Measurements from ENCODE around the gene BAZ1A.
"Not testable (repeated sequence)": the region's sequence is repeated elsewhere in the genome, so short reads cannot be mapped to it uniquely, and the experiment has no call there.

The BAZ1A gene

DNA sequence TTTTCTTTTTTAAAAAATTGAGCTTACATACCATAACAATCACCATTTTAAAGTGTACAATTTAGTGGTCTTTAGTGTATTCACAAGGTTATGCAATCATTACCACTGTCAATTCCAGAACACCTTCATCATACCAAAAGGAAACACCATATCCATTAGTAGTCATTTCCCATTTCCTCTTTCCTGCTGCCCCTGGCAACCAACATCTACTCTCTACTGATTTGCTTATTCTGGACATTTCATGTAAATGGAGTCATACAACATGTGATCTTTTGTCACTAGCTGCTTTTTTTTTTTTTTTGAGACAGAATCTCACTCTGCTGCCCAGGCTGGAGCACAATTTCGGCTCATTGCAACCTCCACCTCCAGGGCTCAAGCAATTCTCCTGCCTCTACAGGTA, 93.9 kb downstream of the BAZ1A start:
- no peak for DNase-seq (ENCODE audit: low read depth, low spot score)

DNA sequence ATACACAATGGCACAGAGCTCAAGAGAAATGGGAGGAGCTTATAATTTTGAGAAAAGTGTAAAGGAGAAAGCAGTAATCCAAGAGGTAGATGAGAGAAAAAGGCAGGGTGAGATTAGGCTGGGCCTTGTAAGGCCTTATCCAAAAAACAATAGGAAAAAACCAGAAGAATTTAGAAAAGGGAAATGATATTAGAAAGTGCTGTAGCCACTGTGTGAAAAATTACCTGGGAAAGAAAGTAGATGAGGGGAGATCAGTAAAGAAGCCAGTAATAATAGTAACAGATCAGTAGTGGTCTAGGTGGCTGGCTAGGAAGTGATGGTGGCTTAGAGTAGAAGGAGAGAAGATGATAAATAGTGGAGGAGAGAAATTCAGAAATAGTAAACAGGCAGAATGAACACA, 94.5 kb downstream of the BAZ1A start:
- no peak for DNase-seq (ENCODE audit: low read depth, low spot score)

GRCh38 chr14:34778744-34779143, 96.4 kb downstream of the BAZ1A start:
- no peak for DNase-seq (ENCODE audit: low read depth, low spot score)

DNA sequence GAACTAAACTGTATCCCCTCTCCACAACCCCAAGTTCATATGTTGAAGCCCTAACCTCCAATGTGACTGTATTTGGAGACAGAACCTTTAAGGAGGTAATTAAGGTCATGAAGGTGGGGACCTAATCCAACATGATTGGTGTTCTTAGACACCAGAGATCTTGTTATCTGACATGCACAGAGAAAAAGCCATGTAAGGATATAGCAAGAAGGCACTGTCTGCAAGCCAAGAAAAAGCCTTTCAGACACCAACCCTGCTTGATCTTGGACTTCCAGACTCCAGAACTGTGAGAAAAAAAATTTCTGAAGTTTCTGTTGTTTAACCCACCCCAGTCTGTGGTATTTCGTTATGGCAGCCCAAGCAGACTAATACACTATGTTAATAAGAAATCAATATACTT, 98.5 kb downstream of the BAZ1A start:
- no peak for DNase-seq (ENCODE audit: low read depth, low spot score)

DNA sequence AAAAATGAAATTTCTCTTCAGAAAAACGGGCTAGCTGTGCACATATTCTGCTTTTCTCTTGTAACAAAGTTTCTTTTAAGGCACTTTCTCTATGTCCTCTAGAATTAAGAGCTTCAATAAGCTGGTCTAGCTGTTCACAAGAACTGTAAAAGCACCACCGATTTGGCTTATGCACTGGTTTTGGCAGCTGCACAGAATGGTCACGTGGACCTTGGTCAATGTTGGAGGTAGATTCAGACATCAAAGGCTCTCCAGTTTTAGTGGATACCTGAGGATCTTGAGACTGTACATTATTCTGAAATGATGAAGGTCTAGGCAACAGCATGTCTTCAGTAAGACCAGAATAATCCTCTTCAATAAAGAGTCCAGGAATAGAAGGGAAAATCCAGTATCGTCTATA, 99.2 kb downstream of the BAZ1A start:
- no peak for DNase-seq (ENCODE audit: low read depth, low spot score)

DNA sequence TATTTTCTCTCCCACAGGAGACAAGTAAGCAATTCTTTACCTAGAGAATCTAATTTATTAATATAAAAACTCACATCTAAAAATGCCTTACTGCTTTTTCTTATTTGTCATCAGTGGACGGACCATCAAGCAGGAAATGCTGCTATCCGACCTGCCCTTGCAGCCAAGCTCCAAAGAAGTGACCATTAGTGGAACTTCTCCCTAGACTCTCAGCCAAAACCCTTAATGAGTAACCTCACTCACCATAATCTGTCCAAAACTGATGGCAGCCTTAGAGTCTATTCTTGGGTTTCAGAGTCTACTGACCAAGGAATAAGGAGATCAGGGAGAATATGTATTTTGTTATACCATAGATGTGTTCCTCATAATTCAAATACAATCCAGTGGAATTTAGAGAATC, 99.8 kb downstream of the BAZ1A start:
- no peak for DNase-seq (ENCODE audit: low read depth, low spot score)

DNA sequence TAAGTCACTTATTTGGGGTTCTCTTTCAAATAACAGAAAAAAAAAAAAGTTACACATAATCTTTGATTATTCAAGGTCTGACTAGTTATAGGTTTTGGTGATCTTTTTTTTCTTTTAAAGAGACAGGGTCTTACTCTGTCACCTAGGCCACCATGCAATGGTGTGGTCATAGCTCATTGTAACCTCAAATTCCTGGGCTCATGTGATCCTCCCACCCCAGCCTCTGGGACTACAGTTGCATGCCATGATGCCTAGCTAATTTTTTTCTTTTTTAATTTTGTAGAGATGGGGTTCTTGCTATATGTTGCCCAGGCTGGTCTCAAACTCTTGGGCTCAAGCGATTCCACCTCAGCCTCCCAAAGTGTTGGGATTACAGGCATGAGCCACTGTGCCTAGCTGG, 104.3 kb downstream of the BAZ1A start:
- DNase-seq (ENCODE audit: low read depth, low spot score), result no peak

DNA sequence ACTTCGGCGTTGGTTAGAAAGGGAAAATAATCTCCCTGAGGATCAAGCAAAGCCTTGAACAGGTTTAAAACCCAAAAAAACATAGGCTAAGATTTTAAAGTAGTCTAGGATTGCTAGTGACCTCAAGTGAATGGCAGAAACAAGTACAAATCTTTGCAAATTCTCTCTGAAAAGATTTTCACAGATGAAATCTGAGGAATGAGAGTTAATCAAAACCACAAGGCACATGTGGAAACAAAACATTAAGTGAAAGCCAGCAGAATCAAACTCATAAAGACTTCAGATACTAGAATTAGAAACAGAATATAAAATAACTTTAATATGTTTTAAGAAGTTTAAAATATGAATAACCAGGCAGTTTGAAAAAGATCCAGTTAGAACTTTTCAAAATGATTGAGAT, 108.6 kb downstream of the BAZ1A start:
- DNase-seq (ENCODE audit: low read depth, low spot score), result no peak

- no peak for DNase-seq (ENCODE audit: low read depth, low spot score)
Observed at GRCh38 chr14:34766060-34766459, 109.1 kb downstream of the BAZ1A start.

DNA sequence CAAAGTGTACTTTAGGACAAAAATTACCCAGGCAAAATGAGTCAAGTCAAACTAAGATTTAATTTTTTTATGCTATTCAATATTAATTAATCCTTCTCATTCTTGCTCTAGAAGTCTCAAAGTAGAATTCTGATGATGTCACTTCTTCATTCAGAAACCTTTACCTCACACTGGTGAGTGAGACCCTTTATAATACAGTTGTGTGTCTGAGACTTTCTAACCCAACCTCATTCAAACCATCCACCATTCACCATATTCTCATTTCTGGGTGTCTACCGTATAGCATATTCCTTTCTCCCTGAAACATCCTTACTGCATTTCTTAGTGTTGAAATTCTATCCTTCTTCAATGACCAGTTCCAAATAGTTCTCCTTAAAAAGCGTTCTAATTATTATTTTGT, 119.9 kb downstream of the BAZ1A start:
- DNase-seq (ENCODE audit: low read depth, low spot score), result no peak

GRCh38 chr14:34754687-34755086, 120.5 kb downstream of the BAZ1A start:
- DNase-seq (ENCODE audit: low read depth, low spot score), result no peak

DNA sequence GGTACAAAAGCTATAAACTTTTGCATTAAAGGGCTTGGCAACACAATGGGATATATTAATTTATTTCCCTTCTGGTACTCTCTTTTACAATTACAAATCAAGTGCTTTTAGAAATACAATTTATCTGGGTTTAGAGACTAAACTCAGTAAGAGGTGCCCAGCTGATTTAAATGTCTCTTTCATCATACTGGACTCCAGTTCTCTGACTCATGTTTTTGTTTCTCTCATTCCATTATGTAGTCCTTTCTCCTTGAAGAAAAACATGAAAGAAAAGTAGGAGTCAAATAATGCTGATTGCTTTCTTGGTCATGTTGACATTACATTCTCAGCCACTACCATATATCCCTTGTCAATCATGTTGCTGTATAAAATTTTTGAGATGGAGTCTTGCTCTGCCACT, 124.5 kb downstream of the BAZ1A start:
- peak; percentile 24 for DNase-seq (ENCODE audit: low read depth, low spot score)

GRCh38 chr14:34750233-34750632, 124.9 kb downstream of the BAZ1A start:
- DNase-seq (ENCODE audit: low read depth, low spot score), result no peak

DNA sequence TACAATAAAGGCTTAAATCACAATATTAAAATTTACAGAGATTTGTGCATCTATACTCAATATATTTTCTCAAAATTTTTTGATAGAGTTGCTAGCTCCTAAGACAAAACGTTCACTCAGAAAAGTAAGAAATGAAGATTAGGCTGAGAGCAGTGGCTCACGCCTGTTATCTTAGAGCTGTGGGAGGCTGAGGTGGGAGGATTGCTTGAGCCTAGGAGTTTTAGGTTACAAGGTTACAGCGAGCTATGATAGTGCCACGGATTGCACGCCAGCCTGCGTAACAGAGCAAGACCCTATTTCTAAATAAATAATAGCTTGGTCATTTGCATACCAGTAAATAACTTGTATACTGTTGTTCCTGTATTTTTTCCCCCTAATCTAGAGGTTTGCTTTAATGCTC, 125.8 kb downstream of the BAZ1A start:
- no peak for DNase-seq (ENCODE audit: low read depth, low spot score)

DNA sequence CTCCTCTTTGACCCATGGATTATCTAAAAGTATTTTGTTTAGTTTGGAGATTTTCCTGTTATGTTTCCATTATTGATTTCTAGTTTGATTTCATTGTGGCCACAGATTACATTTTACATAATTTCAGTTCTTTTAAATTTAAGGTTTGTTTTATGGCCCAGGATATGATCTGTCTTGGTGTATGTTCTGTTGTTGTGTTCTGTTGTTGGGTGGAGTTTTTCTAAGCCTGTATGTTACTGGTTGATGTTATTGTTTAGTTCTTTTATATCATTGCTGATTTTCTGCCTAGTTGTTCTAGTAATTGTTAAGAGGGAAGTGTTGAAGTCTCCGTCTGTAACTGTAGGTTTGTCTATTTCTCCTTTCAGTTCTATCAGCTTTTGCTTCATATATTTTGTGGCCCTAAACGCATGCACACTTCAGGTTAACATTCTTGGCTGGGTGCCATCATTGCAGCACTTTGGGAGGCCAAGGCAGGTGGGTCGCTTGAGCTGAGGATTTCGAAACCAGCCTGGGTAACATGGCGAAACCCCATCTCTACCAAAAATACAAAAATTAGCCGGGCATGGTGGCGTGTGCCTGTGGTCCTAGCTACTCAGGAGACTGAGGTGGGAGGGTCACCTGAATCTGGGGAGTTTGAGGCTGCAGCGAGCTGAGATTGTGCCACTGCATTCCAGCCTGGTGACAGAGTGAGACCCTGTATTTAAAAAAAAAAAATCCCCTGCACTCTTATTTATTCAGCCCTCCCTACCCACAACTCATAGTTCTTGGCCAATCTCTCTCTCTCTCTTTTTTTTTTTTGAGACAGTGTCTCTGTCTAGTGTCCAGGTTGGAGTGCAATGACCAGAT, 132.7 kb downstream of the BAZ1A start:
- DNase-seq (ENCODE audit: low read depth, low spot score), result no peak

DNA sequence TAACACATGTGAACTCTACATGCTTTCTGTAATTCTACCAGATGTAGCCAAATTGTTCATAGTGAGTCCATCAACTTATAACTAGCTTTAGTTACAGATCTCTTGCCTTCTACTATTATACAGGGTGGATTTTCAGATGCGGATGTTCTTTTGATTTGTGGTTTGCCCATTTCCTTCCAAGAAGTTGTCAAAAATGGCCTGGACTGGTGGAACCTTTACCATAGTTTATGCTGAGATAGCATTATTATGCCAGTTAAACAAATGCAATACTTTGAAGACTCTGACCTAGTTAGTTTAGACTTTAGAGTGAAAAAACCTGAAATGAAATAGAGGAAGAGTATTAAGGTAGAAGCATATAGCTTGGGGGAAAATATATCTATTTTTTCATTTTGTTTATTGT, 133.3 kb downstream of the BAZ1A start:
- no peak for DNase-seq (ENCODE audit: low read depth, low spot score)

DNA sequence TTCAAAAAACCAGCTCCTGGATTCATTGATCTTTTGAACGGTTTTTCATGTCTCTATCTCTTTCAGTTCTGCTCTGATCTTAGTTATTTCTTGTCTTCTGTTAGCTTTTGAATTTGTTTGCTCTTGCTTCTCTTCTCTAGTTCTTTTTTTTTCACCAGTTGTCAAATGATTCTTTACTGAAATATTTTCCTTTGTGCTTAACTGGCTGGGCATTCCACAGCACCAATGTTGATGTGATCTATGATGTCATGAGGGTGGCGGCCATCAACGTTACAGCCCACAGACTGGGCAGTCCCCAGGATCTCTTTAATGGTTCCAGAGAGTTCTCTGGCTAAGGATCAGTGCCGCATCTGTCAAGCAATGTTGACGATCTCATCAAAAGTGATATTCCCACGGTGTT, 135.0 kb downstream of the BAZ1A start:
- DNase-seq (ENCODE audit: low read depth, low spot score), result not testable (repeated sequence)

DNA sequence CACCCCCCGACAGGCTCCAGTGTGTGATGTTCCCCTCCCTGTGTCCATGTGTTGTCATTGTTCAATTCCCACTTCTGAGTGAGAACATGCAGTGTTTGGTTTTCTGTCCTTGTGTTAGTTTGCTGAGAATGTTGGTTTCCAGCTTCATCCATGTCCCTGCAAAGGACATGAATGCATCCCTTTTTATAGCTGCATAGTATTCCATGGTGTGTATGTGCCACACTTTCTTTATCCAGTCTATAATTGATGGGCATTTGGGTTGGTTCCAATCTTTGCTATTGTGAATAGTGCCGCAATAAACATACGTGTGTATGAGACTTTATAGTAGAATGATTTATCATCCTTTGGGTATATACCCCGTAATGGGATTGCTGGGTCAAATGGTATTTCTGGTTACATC, 138.1 kb downstream of the BAZ1A start:
- not testable (repeated sequence) for DNase-seq (ENCODE audit: low read depth, low spot score)

- no peak for DNase-seq (ENCODE audit: low read depth, low spot score)
Observed at GRCh38 chr14:34733245-34733644, 141.9 kb downstream of the BAZ1A start.

GRCh38 chr14:34732802-34733201, 142.4 kb downstream of the BAZ1A start:
- DNase-seq (ENCODE audit: low read depth, low spot score), result no peak

DNA sequence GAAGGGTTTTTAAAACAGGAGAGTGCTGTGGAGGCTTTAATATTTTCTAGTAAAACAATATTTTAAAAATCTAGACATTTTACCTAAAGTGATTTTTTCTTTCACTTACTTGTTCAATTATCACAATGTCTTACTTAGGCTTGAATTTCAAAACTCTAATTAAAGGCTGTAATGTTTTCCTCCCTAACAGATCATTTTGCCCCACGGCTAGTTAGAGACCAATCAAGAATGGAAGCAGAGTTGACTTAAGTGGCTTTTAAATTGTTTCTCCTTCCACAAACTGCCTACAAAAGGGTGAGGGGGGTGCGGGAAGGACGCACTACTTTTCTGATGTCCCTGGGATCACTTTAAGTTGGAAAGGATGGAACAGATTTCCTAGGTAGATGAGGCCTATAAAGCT, 151.3 kb downstream of the BAZ1A start:
- DNase-seq (ENCODE audit: low read depth, low spot score), result no peak

DNA sequence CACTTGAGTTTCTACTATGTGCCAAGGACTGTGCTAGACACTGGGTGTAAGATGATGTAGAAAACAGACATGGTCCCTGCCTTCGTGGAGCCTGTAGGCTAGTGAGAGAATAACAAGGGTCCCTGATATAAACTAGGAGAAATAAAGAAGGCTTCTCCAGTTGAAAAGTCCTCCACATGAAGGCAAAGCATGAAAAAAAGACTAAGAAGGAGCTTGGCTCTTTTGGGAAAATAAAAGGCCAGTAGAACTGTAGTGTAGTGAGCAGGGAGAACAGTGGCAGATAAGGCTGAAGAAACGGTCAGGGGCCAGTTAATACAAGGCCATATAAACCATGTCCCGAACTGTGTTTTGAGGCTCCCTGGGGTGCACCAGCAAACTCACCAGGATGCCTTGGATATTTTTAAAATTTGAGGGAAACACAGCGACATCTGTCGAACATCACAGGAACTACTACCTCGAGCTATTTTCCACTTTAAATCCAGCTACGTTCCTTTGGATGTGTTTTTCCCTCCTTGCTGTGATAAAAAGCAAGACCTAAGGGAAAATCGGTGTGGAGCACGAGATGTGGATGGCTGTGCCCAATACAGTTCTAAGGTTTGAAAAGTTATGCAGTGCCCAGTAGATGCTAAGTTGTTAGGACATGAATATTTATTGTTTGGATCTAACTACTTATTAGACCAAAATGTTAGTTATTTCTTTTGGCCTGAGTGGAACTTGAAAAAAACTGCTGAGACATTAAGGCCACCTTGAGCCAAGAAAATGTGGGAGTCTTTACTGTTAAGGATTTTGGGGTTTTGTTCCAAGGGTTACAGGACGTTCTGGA, 152.2 kb downstream of the BAZ1A start:
- no peak for DNase-seq (ENCODE audit: low read depth, low spot score)

DNA sequence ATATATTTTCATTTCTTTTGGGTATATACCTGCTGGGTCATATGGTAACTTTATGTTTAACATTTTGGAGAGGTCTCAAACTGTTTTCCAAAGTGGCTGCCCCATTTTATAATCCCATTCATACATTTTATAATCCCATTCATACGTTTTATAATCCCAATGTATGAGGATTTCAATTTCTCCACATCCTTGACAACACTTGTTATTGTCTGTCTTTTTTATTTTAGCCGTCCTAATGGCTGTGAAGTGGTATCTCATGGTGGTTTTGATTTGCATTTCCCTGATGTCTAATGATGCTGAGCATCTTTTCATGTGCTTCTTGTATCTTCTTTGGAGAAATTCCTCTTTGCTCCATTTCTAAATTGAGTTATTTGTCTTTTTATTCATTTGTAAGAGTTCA, 154.0 kb downstream of the BAZ1A start:
- DNase-seq (ENCODE audit: low read depth, low spot score), result no peak

Data from brain pericyte (primary cell).